HG03442 (cell line): ENCODE measurements around the gene KRTAP4-8.
"Not testable (repeated sequence)": the region's sequence is repeated elsewhere in the genome, so short reads cannot be mapped to it uniquely, and the experiment has no call there.

Source experiments
- ATAC-seq: cut with Tn5 transposase; IDR thresholded peaks from one replicate; pipeline ENCODE4 v1.9.1; 2021; ENCODE audit warnings: mild to moderate bottlenecking, moderate library complexity; ENCODE audit not compliant: unreplicated experiment

KRTAP4-8 gene

GRCh38 chr17:41108728-41109386, 10.9 kb upstream of the KRTAP4-8 start:
- ATAC-seq = not testable (repeated sequence)

GRCh38 chr17:41107941-41108450, 10.1 kb upstream of the KRTAP4-8 start:
- no peak for ATAC-seq

- ATAC-seq = not testable (repeated sequence)
These were observed 7.4 kb upstream of the KRTAP4-8 start, which contains the start of gene KRTAP4-9 for GRCh38 chr17:41105347-41105746. TSS of gene KRTAP4-9 (plus strand) at chr17:41105389. CDS start at chr17:41105389, 0 bp downstream.

- not testable (repeated sequence) for ATAC-seq
These were observed 6.6 kb upstream of the KRTAP4-8 start for GRCh38 chr17:41104386-41105038.

- no peak for ATAC-seq
These were observed 6.0 kb upstream of the KRTAP4-8 start for GRCh38 chr17:41103896-41104295.

GRCh38 chr17:41101586-41102259, 3.8 kb upstream of the KRTAP4-8 start, which contains the start of gene KRTAP4-16:
TSS of gene KRTAP4-16 (minus strand) at chr17:41102209. CDS start at chr17:41102209, 0 bp downstream.
- ATAC-seq = no peak

- ATAC-seq = not testable (repeated sequence)
These were observed 1.9 kb upstream of the KRTAP4-8 start for GRCh38 chr17:41099682-41100480.

- no peak for ATAC-seq
These were observed 539 bp upstream of the KRTAP4-8 start for GRCh38 chr17:41098481-41098880.

GRCh38 chr17:41096055-41096454, 1.9 kb downstream of the KRTAP4-8 start:
- ATAC-seq = no peak

GRCh38 chr17:41088760-41089352, 9.1 kb downstream of the KRTAP4-8 start:
- not testable (repeated sequence) for ATAC-seq

GRCh38 chr17:41084100-41084856, 13.7 kb downstream of the KRTAP4-8 start, which contains the start of gene KRTAP4-7:
TSS of gene KRTAP4-7 (plus strand) at chr17:41084150. CDS start at chr17:41084207, 57 bp downstream.
- not testable (repeated sequence) for ATAC-seq

- ATAC-seq = not testable (repeated sequence)
These were observed 14.5 kb downstream of the KRTAP4-8 start for GRCh38 chr17:41083427-41083826.

- no peak for ATAC-seq
These were observed 15.3 kb downstream of the KRTAP4-8 start for GRCh38 chr17:41082626-41083025.

GRCh38 chr17:41076788-41077187, 21.2 kb downstream of the KRTAP4-8 start:
- ATAC-seq = no peak

- no peak for ATAC-seq
These were observed 24.3 kb downstream of the KRTAP4-8 start for GRCh38 chr17:41073676-41074075.

- ATAC-seq = no peak
These were observed 26.2 kb downstream of the KRTAP4-8 start for GRCh38 chr17:41071606-41072360.

- no peak for ATAC-seq
These were observed 28.9 kb downstream of the KRTAP4-8 start for GRCh38 chr17:41069031-41069430.

GRCh38 chr17:41067281-41067680, 30.7 kb downstream of the KRTAP4-8 start:
- no peak for ATAC-seq
